Bronchial epithelial cell (primary cell): ENCODE measurements around the gene TNF. TPM values are rescaled to one million over a fixed set of nuclear protein-coding genes. Genes with fewer than 3 reads are reported as not detected.

ENCODE experiments used
- DNase-seq: peaks from one replicate; pipeline ENCODE4 v3.0.0-alpha.2; 2010; ENCODE audit warnings: low read depth
- FAIRE-seq: peaks from 2 replicates; lab custom pipeline; 2011; peaks lifted over from hg19 to GRCh38; lab: Jason Lieb, UNC
- H3K27me3 ChIP-seq: 2 replicates; pipeline ENCODE4 v1.5.1; 2011; ENCODE audit warnings: low read length; ENCODE audit not compliant: control insufficient read depth, insufficient read depth
- H3K36me3 ChIP-seq: 2 replicates; pipeline ENCODE4 v1.5.1; 2011; ENCODE audit warnings: low read length; ENCODE audit not compliant: control insufficient read depth, insufficient read depth
- H3K4me3 ChIP-seq: 2 replicates; pipeline ENCODE4 v1.5.1; 2011; ENCODE audit warnings: mild to moderate bottlenecking, low read depth, low read length, control low read depth
- total RNA-seq: library from RNA; depleted of rRNA; stranded (reverse); fragments of >200 nt; gene quantifications from 2 replicates; pipeline ENCODE4 v1.2.1, GENCODE V29; 2014
- TF ChIP-seq, protein P1 (sequence below): IDR thresholded peaks from 2 replicates; pipeline ENCODE4 v1.5.1; 2011; ENCODE audit warnings: mild to moderate bottlenecking, moderate library complexity, low read length, control low read depth, inconsistent platforms; ENCODE audit not compliant: insufficient read depth, severe bottlenecking

Gene TNF
- total RNA-seq, 1 donor from 2014 or later, result not detected

- DNase-seq, result no peak
- no peaks in the 10 kb centered on the region for H3K36me3 ChIP-seq
- no peaks in the 10 kb centered on the region for H3K27me3 ChIP-seq
- no peak for FAIRE-seq
- TF ChIP-seq, protein P1, sequence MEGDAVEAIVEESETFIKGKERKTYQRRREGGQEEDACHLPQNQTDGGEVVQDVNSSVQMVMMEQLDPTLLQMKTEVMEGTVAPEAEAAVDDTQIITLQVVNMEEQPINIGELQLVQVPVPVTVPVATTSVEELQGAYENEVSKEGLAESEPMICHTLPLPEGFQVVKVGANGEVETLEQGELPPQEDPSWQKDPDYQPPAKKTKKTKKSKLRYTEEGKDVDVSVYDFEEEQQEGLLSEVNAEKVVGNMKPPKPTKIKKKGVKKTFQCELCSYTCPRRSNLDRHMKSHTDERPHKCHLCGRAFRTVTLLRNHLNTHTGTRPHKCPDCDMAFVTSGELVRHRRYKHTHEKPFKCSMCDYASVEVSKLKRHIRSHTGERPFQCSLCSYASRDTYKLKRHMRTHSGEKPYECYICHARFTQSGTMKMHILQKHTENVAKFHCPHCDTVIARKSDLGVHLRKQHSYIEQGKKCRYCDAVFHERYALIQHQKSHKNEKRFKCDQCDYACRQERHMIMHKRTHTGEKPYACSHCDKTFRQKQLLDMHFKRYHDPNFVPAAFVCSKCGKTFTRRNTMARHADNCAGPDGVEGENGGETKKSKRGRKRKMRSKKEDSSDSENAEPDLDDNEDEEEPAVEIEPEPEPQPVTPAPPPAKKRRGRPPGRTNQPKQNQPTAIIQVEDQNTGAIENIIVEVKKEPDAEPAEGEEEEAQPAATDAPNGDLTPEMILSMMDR, result no peak
- no peak within 1 kb of the TSS for H3K4me3 ChIP-seq
Observed at GRCh38 chr6:31614684-31615578, 39.6 kb downstream of the TNF start, which contains the start of gene AIF1. Gene AIF1, plus strand, starts transcription at chr6:31615234. Its CDS starts 96 bp downstream, at chr6:31615330.

GRCh38 chr6:31615748-31616147, 40.4 kb downstream of the TNF start:
- no peaks in the 10 kb centered on the region for H3K27me3 ChIP-seq
- no peak overlapping the region for H3K4me3 ChIP-seq
- no peak for DNase-seq
- TF ChIP-seq, protein P1, result no peak
- no peaks in the 10 kb centered on the region for H3K36me3 ChIP-seq
- no peak for FAIRE-seq

DNA sequence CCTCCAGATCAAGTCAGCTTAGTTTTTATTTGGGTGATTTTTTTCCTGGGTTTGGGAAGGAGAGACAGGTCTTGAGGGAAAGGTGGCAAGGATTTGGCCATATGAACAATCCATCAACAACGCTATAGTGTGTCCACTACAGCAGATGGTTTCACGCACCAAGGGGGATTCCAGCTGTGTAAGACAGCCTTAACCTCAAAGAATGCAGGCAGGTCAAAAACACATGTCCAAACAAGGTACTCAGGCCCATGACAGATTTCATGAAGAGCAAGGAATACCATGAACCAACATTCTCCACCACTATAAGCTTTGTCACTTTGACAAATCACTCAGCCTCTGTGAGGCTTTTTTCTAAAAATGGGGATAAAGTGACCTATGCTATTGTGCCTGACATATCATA, 41.6 kb downstream of the TNF start:
- Histone ChIP-seq H3K27me3 (no peaks in the 10 kb centered on the region), H3K36me3 (no peaks in the 10 kb centered on the region), H3K4me3 (no peak overlapping the region)
- TF ChIP-seq, protein P1, result no peak
- DNase-seq, result peak; percentile 65
- FAIRE-seq, result no peak

GRCh38 chr6:31619805-31620585, 44.6 kb downstream of the TNF start:
- no peak for FAIRE-seq

DNA sequence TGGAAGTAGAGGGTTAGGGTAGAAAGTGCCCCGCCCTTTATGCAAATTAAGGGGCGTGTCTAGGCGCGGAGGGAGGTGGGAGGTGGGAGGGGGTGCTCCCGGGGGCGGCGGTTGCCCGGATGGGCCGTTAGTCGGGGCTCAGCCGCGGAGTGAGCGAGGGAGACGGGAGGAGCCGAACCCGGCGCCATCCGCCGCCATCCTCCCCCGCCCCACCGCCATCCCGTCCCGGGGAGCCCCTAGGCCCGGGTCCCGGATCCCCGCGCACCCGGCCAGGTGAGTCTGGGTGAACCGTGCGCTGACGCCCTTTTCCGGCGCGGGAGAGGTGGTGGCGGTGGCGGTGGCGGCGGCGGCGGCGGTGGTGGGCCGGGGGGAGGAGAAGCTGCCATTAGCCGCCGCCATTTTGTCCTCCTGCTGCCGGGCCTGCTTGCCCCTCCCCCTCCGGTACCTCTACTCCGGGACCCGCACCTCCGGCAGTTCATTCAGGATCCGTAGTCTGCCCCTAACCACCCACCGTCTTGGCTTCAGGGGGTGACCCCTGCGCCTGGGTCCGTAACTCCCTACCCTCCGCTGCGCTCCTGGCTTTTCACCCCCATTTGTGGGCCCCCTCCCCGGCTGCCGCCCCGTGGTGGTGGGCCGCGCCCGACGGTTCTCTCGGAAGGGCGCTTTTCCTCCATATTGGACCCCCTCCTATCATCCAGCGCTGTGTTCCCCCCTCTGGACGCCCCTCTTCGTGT, 45.4 kb downstream of the TNF start, which contains the start of gene PRRC2A:
PRRC2A (plus strand) TSS at position 130 of the 734 bp plus-strand sequence. CDS start 2,075 bp downstream, outside the sequence.
- TF ChIP-seq, protein P1, result no peak
- DNase-seq, result no peak
- H3K27me3 ChIP-seq, result no peaks in the 10 kb centered on the region
- FAIRE-seq, result no peak
- peak within 1 kb of the TSS; percentile 73 for H3K4me3 ChIP-seq
- peaks cover 20% of the 10 kb centered on the region for H3K36me3 ChIP-seq

More at GRCh38 chr6:31619805-31620585, 44.6 kb downstream of the TNF start:
- H3K27me3 ChIP-seq, result no peaks in the 10 kb centered on the region
- peak overlapping the region; percentile 73 for H3K4me3 ChIP-seq
- TF ChIP-seq, protein P1, result no peak
- DNase-seq, result peak; percentile 95
- peaks cover 13% of the 10 kb centered on the region for H3K36me3 ChIP-seq
